ENCODE measurements around the gene ARRDC5. TPM values are rescaled to one million over a fixed set of nuclear protein-coding genes. Genes with fewer than 3 reads are reported as not detected.
A peak's percentile ranks its signal among the peaks of the same experiment; 100 is the strongest.

Gene ARRDC5
- total and polyA plus RNA-seq, 2 of the 13 experiments (the other 11 are each of a cell fraction or from before 2014, with no cell fraction given) = not detected

DNA sequence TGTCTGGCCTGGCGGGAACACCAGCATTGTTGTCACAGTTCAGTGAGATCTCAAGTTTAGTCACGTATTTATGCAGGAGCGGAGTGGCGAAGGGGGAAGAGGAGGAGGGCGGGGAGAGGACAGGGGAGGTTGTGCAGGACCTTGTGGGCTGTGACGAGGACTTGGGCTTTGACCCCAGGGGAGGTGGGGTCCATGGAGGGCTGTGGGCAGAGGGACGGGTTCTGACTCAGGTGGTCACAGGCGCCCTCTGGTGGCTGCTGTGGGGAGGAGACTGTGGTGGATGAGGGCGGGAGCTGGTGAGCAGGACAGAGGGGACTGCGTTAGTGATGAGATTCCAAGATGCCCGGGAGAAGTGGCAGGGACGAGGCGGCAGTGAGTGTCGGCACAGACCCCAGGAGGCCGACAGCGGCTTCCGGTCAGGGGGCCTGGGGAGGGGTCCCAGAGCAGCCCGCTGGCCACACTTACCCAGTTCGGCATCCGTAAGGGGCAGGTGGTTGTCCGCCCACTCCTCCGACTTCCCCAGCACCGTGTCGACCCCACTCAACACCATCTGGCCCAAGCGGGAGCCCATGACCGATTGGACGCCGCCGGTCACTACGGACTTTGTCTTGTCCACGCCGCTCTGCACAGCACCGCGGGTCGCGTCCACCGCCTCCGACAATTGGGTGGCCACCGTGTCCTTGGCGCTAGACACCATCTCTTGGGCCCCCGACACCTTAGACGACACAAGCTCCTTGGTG, 51.0 kb downstream of the ARRDC5 start (continued):
- TF ChIP-seq, protein P1, sequence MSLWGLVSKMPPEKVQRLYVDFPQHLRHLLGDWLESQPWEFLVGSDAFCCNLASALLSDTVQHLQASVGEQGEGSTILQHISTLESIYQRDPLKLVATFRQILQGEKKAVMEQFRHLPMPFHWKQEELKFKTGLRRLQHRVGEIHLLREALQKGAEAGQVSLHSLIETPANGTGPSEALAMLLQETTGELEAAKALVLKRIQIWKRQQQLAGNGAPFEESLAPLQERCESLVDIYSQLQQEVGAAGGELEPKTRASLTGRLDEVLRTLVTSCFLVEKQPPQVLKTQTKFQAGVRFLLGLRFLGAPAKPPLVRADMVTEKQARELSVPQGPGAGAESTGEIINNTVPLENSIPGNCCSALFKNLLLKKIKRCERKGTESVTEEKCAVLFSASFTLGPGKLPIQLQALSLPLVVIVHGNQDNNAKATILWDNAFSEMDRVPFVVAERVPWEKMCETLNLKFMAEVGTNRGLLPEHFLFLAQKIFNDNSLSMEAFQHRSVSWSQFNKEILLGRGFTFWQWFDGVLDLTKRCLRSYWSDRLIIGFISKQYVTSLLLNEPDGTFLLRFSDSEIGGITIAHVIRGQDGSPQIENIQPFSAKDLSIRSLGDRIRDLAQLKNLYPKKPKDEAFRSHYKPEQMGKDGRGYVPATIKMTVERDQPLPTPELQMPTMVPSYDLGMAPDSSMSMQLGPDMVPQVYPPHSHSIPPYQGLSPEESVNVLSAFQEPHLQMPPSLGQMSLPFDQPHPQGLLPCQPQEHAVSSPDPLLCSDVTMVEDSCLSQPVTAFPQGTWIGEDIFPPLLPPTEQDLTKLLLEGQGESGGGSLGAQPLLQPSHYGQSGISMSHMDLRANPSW (CRISPR knock-in tag; IDR thresholded peaks at IDR 0.05; ENCODE audit: borderline replicate concordance) = no peak
- TF ChIP-seq ZNF720 (CRISPR knock-in tag; IDR thresholded peaks at IDR 0.05) (no peak), SNAPC2 (CRISPR knock-in tag; IDR thresholded peaks at IDR 0.05) (no peak), RBM39 (IDR thresholded peaks at IDR 0.05; ENCODE audit: low read depth, low read length, poor library complexity, severe bottlenecking) (peak; percentile 50), PAWR (CRISPR knock-in tag; IDR thresholded peaks at IDR 0.05; ENCODE audit: borderline replicate concordance) (no peak), MED1 (CRISPR knock-in tag; IDR thresholded peaks at IDR 0.05) (no peak), IRF2 (CRISPR knock-in tag; IDR thresholded peaks at IDR 0.05) (peak; percentile 58; the same call in 1 of the 2 replicates), RFXANK (CRISPR knock-in tag; IDR thresholded peaks at IDR 0.05) (no peak), SOX6 (IDR thresholded peaks at IDR 0.05) (no peak), SOX6 (CRISPR knock-in tag; IDR thresholded peaks at IDR 0.05) (peak; percentile 55; the same call in 1 of the 2 replicates), JUNB (CRISPR knock-in tag; IDR thresholded peaks at IDR 0.05; ENCODE audit: borderline replicate concordance) (no peak), ZNF670 (CRISPR knock-in tag; IDR thresholded peaks at IDR 0.05; ENCODE audit: borderline replicate concordance) (no peak), YEATS2 (CRISPR knock-in tag; IDR thresholded peaks at IDR 0.05; ENCODE audit: borderline replicate concordance) (peak; percentile 25; the same call in 1 of the 2 replicates)
- TF ChIP-seq, protein P2, sequence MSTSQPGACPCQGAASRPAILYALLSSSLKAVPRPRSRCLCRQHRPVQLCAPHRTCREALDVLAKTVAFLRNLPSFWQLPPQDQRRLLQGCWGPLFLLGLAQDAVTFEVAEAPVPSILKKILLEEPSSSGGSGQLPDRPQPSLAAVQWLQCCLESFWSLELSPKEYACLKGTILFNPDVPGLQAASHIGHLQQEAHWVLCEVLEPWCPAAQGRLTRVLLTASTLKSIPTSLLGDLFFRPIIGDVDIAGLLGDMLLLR (CRISPR knock-in tag; IDR thresholded peaks at IDR 0.05) = no peak
- TF ChIP-seq, protein P3, sequence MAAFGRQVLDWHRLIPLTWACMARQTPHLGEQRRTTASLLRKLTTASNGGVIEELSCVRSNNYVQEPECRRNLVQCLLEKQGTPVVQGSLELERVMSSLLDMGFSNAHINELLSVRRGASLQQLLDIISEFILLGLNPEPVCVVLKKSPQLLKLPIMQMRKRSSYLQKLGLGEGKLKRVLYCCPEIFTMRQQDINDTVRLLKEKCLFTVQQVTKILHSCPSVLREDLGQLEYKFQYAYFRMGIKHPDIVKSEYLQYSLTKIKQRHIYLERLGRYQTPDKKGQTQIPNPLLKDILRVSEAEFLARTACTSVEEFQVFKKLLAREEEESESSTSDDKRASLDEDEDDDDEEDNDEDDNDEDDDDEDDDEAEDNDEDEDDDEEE (CRISPR knock-in tag; IDR thresholded peaks at IDR 0.05) = no peak
- TF ChIP-seq, protein P4, sequence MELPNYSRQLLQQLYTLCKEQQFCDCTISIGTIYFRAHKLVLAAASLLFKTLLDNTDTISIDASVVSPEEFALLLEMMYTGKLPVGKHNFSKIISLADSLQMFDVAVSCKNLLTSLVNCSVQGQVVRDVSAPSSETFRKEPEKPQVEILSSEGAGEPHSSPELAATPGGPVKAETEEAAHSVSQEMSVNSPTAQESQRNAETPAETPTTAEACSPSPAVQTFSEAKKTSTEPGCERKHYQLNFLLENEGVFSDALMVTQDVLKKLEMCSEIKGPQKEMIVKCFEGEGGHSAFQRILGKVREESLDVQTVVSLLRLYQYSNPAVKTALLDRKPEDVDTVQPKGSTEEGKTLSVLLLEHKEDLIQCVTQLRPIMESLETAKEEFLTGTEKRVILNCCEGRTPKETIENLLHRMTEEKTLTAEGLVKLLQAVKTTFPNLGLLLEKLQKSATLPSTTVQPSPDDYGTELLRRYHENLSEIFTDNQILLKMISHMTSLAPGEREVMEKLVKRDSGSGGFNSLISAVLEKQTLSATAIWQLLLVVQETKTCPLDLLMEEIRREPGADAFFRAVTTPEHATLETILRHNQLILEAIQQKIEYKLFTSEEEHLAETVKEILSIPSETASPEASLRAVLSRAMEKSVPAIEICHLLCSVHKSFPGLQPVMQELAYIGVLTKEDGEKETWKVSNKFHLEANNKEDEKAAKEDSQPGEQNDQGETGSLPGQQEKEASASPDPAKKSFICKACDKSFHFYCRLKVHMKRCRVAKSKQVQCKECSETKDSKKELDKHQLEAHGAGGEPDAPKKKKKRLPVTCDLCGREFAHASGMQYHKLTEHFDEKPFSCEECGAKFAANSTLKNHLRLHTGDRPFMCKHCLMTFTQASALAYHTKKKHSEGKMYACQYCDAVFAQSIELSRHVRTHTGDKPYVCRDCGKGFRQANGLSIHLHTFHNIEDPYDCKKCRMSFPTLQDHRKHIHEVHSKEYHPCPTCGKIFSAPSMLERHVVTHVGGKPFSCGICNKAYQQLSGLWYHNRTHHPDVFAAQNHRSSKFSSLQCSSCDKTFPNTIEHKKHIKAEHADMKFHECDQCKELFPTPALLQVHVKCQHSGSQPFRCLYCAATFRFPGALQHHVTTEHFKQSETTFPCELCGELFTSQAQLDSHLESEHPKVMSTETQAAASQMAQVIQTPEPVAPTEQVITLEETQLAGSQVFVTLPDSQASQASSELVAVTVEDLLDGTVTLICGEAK (IDR thresholded peaks at IDR 0.05) = no peak
- TF ChIP-seq, protein P4 (CRISPR knock-in tag; IDR thresholded peaks at IDR 0.05) = no peak
